ENCODE data around the gene UBE2D4.

UBE2D4 gene

DNA sequence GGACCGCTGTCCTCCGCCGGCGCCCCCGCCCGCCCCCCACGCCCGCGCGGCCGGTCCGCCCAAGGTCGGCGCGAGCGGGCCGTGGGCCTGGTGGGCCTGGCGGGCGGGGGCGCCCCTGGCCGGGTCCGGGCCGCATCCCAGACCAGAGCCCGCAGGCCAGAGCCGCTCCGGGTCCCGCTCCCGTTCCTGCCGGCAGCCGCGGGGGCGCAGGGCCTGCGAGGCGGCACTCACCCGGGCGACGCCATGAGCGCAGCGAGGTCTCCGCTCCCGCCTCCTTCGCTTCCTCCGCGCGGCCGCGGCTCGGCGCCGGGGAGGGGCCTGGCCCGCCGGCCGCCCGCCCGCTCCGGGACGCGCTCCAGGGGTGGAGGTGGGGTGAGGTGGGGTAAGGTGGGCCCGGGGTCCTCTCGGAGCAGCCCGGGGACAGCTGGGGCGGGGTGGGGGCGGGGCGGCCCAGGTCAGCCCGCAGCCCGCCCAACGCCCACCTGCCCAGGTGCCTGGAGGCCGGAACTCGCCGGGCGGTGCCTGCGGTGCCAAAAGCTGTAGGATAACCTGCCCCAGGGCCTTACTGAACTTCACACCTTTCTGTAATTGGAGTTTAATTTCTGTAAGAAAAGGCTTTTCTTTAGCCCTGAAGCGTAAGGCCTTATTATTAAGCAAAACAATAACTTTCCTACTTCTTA, 19.8 kb upstream of the UBE2D4 start, which contains the start of gene URGCP:
URGCP (minus strand) TSS at position 266 of the 680 bp plus-strand sequence; CDS start at position 245, 21 bp downstream.
- Histone ChIP-seq H3K4me3 (IDR thresholded peaks at IDR 0.05; ENCODE audit: insufficient read depth, low read depth, low read length) (no peak within 1 kb of the TSS), H4K20me1 (ENCODE audit: insufficient read depth) (no peaks in the 10 kb centered on the region), H3K9ac (peak within 1 kb of the TSS; percentile 69), H3K27me3 (ENCODE audit: insufficient read depth, low read depth) (no peaks in the 10 kb centered on the region), H3K36me3 (ENCODE audit: insufficient read depth) (no peaks in the 10 kb centered on the region), H3K79me2 (ENCODE audit: insufficient read depth, low read depth) (no peaks in the 10 kb centered on the region; the same call in 1 of the 2 replicates), H2AFZ (ENCODE audit: low read depth) (peak within 1 kb of the TSS; percentile 79), H3K27ac (peak within 1 kb of the TSS; percentile 11; the same call in 1 of the 2 replicates), H3K4me1 (ENCODE audit: low read depth, poor library complexity, severe bottlenecking) (peaks cover 27% of the 10 kb centered on the region), H3K4me2 (peak within 1 kb of the TSS; percentile 74)
- TF ChIP-seq, protein P1, sequence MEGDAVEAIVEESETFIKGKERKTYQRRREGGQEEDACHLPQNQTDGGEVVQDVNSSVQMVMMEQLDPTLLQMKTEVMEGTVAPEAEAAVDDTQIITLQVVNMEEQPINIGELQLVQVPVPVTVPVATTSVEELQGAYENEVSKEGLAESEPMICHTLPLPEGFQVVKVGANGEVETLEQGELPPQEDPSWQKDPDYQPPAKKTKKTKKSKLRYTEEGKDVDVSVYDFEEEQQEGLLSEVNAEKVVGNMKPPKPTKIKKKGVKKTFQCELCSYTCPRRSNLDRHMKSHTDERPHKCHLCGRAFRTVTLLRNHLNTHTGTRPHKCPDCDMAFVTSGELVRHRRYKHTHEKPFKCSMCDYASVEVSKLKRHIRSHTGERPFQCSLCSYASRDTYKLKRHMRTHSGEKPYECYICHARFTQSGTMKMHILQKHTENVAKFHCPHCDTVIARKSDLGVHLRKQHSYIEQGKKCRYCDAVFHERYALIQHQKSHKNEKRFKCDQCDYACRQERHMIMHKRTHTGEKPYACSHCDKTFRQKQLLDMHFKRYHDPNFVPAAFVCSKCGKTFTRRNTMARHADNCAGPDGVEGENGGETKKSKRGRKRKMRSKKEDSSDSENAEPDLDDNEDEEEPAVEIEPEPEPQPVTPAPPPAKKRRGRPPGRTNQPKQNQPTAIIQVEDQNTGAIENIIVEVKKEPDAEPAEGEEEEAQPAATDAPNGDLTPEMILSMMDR (conservative IDR thresholded peaks at IDR 0.05; ENCODE audit: low read depth, low read length), result no peak

- H3K79me2 ChIP-seq (ENCODE audit: insufficient read depth, low read depth), result no peaks in the 10 kb centered on the region
- H3K27me3 ChIP-seq (ENCODE audit: insufficient read depth, low read depth), result no peaks in the 10 kb centered on the region
- H4K20me1 ChIP-seq (ENCODE audit: insufficient read depth), result no peaks in the 10 kb centered on the region
- no peak overlapping the region for H3K27ac ChIP-seq
- H3K36me3 ChIP-seq (ENCODE audit: insufficient read depth), result no peaks in the 10 kb centered on the region
- no peak overlapping the region for H3K9ac ChIP-seq
- no peak overlapping the region for H2AFZ ChIP-seq (ENCODE audit: low read depth)
- no peak overlapping the region for H3K4me2 ChIP-seq
- H3K4me1 ChIP-seq (ENCODE audit: low read depth, poor library complexity, severe bottlenecking), result no peaks in the 10 kb centered on the region
- TF ChIP-seq, protein P1 (conservative IDR thresholded peaks at IDR 0.05; ENCODE audit: low read depth, low read length), result no peak
- no peak overlapping the region for H3K4me3 ChIP-seq (IDR thresholded peaks at IDR 0.05; ENCODE audit: insufficient read depth, low read depth, low read length)
These were observed 11.4 kb upstream of the UBE2D4 start for GRCh38 chr7:43914795-43915194.

DNA sequence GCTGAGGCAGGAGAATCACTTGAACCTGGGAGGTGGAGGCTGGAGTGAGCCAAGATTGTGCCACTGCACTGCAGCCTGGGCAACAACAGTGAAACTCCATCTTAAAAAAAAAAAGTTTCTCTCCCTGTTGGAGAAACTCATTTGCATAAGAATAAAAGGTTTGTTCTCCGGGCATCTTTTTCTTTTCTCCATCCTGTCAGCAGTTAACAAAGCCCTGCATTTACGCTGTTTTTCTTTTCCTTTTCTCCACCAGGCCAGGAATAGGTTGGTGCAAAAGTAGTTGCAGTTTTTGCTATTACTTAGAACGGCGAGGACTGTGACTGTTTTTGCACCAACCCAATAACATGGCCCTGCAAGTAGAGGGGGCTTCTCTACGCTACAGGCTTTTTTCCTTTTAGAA, 10.3 kb upstream of the UBE2D4 start:
- Histone ChIP-seq H3K27me3 (ENCODE audit: insufficient read depth, low read depth) (no peaks in the 10 kb centered on the region), H2AFZ (ENCODE audit: low read depth) (no peak overlapping the region), H3K4me3 (IDR thresholded peaks at IDR 0.05; ENCODE audit: insufficient read depth, low read depth, low read length) (no peak overlapping the region), H4K20me1 (ENCODE audit: insufficient read depth) (no peaks in the 10 kb centered on the region), H3K4me1 (ENCODE audit: low read depth, poor library complexity, severe bottlenecking) (no peaks in the 10 kb centered on the region), H3K9ac (no peak overlapping the region), H3K79me2 (ENCODE audit: insufficient read depth, low read depth) (no peaks in the 10 kb centered on the region), H3K27ac (no peak overlapping the region), H3K36me3 (ENCODE audit: insufficient read depth) (no peaks in the 10 kb centered on the region), H3K4me2 (no peak overlapping the region)
- TF ChIP-seq, protein P1 (conservative IDR thresholded peaks at IDR 0.05; ENCODE audit: low read depth, low read length), result no peak

GRCh38 chr7:43921423-43921822, 4.8 kb upstream of the UBE2D4 start:
- peaks cover 7% of the 10 kb centered on the region for H3K79me2 ChIP-seq (ENCODE audit: insufficient read depth, low read depth)
- no peaks in the 10 kb centered on the region for H4K20me1 ChIP-seq (ENCODE audit: insufficient read depth)
- no peak overlapping the region for H3K4me3 ChIP-seq (IDR thresholded peaks at IDR 0.05; ENCODE audit: insufficient read depth, low read depth, low read length)
- no peaks in the 10 kb centered on the region for H3K36me3 ChIP-seq (ENCODE audit: insufficient read depth)
- no peak overlapping the region for H3K27ac ChIP-seq
- H3K27me3 ChIP-seq (ENCODE audit: insufficient read depth, low read depth), result no peaks in the 10 kb centered on the region
- TF ChIP-seq, protein P1 (conservative IDR thresholded peaks at IDR 0.05; ENCODE audit: low read depth, low read length), result no peak
- H3K9ac ChIP-seq, result no peak overlapping the region
- peaks cover 11% of the 10 kb centered on the region for H3K4me1 ChIP-seq (ENCODE audit: low read depth, poor library complexity, severe bottlenecking)
- H2AFZ ChIP-seq (ENCODE audit: low read depth), result no peak overlapping the region
- no peak overlapping the region for H3K4me2 ChIP-seq
